ENCODE measurements around the gene HSFX1.
"Not testable (repeated sequence)": the region's sequence is repeated elsewhere in the genome, so short reads cannot be mapped to it uniquely, and the experiment has no call there.

Gene HSFX1, protein sequence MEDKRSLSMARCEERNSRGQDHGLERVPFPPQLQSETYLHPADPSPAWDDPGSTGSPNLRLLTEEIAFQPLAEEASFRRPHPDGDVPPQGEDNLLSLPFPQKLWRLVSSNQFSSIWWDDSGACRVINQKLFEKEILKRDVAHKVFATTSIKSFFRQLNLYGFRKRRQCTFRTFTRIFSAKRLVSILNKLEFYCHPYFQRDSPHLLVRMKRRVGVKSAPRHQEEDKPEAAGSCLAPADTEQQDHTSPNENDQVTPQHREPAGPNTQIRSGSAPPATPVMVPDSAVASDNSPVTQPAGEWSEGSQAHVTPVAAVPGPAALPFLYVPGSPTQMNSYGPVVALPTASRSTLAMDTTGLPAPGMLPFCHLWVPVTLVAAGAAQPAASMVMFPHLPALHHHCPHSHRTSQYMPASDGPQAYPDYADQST

DNA sequence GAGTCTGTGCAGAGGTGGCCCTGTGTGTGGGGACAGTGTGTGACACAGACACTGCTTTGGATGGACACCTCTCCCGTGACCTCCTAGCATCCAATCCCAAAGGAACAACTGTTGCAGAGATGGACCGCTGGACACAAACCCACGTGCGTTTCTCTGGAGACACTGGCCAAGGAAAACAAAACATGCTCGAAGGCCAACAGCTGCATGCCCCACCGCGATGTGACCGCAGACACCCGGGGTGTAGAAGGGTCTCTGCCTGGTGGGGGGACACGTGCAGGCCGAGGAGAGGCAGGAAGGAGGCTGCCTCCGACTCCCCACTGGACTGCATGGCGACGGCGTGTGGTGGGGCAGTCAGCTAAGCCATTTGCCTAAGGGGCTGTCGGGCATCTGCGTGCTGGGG lies at the start of gene HSFX1:
Gene HSFX1 (plus strand): TSS at position 301 of the 400 bp plus-strand sequence. CDS start 614 bp downstream, outside the sequence.
- DNase-seq = not testable (repeated sequence)

DNA sequence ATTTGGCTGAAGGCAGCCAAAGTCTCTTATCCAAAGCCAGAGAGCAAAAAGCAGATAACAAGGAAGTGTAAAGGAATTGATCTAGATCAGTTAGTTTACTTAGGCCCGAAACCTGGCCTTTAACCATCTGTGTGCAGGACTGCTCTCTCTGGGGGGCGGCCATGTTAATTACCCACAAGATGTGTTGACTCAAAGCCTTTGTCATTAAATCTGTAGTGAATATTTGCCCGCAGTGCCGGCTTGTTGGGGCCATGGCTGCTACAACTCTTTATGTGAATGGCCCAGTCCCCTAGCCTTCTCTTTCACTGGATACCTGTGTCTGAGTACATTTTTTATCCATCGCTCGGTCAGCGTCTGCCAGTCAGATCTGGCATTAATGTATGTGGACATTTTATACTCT lies 46.6 kb upstream of the HSFX1 start:
- not testable (repeated sequence) for DNase-seq

DNA sequence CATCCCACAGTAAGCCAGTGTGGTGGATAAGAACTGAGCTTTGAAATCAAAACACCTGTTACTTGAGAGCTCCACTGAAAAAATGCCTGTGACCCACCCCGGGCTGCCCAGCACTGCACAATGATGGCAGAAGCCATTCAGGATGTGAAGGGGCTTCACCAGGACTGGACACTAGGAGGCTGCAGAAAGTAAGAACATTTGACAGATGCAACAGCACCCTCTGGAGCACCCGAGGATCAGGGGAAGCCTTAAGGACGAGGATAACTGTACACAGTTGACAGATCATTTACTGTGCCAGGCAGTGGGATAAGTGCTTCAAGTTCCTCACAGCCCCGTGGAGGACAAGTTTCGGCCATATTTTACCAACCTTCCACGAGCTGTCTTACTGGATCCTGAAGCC lies 31.6 kb upstream of the HSFX1 start:
- DNase-seq = not testable (repeated sequence)

DNA sequence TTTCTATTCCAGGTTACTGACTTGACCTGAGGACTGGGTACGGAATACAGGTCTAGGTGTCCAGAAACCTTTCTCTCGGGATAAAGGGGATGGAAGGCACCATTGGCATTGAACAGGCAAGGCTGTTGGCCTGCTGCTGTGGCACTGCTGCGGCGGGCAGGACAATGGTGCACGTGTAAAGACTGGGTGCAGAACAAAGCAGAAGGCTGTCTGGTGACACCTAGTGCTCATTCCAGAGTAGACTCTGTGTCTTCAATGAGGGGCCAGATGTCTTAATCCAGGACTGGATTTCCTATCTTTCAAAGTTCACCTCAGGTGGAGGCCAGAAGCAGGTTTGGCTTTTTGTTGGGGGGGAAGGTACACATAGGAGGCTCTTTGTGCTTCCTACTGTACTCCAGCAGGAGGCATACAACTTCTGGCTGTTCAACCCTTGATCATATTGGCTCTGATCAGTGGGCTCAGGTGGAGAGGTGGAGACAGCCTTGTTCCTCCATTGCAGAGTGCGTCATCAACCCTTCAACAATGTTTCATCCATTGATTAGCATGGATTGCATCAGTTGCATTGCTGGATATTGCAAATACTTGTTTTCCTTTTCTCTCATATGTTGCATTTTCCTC lies 27.4 kb upstream of the HSFX1 start:
- DNase-seq = not testable (repeated sequence)

DNA sequence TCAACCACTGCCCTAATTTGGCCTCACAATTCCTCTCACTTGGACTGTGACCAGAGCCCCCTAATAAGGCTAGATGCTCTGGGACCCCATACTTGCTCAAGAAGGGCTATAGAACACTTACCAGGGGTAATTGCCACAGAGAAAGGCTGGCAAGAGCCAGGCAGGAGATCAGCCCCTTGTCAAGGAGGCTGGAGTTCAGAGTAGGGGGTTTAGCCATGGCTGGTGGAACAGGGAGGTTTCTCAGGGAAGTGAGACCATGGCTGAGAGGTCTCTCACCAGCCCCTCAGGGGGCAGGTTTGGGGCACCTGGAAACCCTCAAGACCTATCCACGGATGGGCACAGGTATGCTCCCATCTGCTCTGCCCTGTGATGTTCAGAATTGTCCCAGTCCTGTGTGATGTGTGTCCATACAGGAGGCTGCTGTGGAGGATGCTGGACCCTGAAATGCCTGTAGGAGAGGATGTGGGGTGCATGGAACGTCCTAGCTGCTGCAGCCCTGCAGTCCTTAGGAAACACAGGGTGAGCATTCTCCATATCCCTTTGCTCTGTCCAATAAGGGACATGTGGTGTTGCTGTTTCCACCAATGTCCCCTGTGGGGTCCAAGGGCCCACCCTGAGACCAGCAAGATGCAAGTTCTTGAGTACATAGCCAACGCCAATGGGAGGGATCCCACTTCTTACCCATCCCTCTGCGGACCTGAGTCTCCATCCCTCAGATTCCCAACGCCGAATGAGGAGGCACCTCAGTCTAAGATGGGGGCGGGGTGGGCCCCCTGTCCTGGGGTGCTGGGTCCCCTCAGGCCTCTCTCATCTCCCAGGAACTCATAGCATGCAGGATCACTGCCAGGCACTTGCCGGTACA lies 16.4 kb upstream of the HSFX1 start:
- DNase-seq = no peak

DNA sequence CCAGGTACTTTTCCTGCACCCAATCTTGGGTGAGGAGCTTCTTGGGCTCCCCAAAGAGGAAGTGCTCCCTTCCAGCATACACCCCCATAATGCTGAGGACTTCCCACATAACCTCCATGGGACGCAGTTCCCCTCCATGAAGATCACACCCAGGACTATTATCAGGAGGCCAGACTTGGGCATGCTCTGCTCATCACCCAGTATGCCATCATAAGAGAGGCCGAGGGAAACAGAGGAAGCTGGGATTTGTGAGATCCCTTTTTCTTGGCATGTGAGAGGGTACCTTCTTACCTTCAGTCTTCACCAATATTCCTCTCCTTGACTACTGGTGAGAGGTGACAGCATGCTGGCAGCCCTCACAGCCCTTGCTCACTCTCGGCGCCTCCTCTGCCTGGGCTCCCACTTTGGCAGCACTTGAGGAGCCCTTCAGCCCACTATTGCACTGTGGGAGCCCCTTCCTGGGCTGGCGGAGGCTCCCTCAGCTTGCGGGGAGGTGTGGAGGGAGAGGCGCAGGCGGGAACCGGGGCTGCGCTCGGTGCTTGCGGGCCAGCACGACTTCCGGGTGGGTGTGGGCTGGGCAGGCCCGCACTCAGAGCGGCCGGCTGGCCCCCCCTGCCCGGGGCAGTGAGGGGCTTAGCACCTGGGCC lies 15.7 kb upstream of the HSFX1 start:
- DNase-seq = no peak

DNA sequence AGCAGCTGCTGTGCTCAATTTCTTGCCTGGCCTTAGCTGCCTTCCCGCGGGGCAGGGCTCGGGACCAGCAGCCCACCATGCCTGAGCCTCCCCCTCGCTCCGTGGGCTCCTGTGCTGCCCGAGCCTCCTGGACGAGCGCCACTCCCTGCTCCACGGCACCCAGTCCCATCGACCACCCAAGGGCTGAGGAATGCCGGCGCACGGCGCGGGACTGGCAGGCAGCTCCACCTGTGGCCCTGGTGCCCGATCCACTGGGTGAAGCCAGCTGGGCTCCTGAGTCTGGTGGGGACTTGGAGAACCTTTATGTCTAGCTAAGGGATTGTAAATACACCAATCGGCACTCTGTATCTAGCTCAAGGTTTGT lies 15.2 kb upstream of the HSFX1 start:
- not testable (repeated sequence) for DNase-seq

DNA sequence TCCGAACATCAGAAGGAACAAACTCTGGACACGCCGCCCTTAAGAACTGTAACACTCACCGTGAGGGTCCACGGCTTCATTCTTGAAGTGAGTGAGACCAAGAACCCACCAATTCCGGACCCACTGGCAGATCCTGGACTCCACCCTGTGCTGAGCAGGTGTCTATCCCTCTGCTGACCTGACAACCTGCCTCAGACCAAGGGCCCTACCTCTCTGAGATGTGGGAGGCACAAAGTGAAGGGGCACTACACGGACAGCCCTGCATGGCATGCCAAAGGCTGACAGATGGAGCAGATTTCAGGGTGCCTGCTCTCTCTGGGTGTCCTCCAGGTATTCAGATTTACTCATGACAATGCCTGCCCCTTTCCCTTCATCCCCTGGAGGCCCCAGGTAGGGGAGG lies 14.0 kb upstream of the HSFX1 start:
- no peak for DNase-seq

DNA sequence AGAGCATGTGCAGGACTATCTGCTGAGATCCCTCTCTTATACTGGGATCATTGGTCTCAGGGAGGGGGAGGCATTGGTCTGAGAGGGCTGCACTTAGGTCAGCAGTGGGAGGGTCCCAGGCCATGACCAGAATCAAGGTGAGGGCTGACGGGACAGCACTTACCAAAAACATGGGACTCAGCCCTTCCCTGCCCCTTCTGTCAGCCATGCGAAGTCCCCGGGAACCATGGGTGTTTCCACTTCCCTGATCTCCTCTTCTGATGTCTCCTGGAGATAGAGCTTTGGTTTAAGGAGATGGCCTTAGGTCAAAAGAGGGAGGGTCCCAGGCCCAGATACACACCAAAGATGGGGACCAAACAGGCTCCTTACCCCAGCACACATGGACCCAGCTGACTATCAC lies 12.9 kb upstream of the HSFX1 start:
- no peak for DNase-seq

DNA sequence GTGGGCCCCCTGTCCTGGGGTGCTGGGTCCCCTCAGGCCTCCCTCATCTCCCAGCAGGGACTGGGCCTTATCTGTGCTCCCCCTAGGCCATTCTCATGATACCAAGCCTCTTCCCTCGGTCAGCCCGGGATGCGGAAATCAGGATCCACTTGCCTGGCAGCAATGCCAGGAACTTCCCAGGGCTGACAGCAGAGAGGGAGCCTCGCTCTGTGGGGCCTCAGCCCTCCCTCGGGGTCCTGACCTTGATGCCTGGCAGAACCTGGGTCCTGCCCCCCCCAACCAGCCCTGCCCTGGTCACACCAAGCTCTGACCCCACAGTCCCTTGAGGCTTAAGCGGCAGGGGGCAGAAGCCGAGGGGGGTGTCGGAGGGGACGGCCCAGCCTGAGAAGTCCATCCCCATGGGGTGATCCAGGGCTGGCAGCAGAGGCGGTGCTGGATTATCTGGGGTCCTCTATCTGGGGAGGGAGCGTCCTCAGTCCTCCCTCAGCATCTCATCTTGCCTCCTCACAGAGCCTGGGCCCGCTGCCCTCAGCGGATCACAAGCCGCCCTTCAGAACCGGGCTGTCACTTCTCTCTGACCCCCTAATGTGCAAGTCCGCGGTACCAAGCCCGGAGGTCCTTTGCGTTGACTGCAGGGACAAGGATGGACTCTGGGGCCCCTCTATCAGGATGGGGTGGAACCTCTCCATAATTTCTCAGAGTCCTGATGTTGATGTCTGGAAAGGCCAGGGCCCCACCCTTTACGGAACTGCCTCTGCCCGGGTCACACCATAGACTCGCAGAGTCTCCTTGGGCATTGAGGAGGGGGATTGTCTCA lies 11.8 kb upstream of the HSFX1 start:
- DNase-seq = not testable (repeated sequence)

DNA sequence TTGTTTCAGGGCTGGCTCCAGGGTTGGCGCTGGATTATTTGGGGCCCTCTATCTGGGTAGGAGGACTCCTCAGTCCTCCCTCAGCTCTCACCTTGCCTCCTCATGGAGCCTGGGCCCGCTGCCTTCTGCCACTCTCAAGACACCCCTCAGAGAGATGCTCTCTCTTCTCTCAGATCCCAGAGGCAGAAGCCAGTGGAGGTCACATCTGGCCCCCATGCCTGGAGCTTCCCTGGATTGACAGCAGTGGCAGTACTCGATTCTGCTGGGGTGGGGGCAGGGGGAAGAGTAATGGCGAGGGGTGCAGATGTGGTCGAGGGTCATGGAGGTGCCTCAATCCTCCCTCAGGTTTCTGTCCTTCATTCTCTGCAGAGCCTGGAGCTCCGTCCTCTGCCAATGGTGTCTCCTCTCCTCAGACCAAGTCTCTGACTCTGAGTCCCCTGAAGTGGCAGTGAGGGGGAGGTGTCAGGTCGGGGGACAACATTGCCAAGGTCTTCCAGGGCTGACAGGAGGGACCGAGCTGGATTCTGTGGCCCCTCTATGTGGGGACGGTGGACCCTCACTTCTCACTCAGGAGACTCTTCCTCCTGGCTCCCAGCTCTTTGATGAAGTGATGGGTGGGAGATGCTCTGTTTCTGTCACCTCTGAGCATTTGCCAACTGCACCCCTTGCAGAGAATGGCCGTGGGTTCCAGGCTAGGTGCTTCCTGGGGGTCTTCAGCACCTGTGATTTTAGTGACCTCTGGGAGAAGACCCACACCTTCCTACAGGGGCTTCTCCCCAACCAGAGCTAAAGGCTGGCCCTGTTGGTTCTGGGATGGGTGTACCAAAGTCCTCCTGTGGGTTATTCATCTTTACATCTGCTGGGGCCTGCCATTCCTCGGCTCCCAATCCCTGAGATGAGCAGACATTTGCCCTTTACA lies 10.9 kb upstream of the HSFX1 start:
- DNase-seq = no peak

DNA sequence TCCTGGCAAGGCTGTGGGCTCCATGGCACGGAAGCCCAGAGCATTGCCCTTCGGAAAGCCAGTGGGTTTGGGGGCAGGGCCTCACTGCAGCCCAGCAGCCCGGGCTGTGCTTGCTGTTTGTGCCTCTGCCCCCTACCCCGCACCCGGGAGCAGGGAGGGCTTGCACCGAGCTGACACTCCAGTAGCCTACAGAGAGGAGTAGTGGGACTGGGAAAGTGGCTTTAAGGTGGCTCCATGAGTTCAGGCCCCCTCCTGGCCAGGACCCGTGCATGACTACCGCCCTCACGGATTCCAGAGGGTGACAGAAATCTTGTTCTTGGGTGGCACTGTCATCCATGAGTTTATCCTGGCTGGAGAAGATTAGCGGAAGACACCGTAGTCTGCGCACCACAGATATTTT lies 3.5 kb upstream of the HSFX1 start:
- DNase-seq = not testable (repeated sequence)

DNA sequence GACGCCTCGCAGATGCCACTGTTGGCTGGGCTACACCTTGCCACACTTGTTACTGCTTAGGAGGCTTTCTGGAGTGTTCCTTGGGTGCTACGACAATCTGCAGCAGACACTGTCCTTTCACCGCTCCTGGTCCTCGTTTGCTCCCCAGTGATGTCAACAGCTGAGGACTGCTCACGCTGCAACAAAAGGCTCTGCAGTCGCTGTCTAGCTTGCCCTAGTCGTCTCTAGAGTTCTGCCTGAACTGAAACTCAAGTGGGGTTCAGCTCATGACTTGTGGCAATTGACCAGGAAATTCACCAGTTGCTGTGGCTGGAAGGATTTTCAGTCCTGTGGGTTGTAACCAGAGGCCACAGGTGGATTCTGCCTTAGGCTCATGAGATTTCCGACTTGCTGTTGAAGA lies 842 bp upstream of the HSFX1 start:
- not testable (repeated sequence) for DNase-seq

DNA sequence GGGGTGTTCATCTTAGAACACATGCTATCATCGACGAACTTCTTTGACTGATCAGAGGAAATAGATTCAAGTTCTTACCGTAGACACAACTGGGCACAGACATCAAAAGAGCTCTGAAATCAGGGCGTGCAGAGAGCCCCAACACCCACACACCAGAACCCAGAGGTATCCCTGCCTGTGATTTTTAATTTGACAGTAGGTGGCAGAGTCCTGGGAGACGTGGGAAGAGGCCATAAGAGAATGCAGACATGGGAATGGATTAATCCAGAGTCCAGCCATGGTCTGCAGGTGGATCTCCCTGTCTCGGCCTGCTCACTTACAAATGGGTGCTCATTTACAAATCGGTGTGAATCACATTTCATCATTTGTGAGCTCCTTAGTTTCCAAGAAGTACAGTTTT lies 4.1 kb downstream of the HSFX1 start:
- DNase-seq = not testable (repeated sequence)

DNA sequence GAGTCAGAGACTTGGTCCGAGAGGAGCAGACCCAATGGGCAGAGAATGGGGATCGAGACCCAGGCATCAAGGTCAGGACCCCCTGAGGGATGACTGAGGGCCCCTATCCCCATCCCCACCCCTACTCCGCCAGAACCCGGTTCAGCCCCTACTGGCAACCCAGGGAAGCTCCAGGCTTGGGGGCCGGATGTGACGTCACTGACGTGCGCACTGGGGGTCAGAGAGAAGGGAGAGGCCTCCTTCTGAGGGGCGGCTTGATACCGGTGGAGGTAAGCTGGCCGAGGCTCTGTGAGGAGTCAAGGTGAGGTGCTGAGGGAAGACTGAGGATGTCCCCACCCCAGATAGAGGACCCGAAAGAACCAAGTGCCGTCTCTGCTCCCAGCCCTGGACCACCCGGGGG lies 7.9 kb downstream of the HSFX1 start, which contains the start of gene MAGEA9:
Gene MAGEA9 (plus strand): TSS at position 204 of the 400 bp plus-strand sequence. CDS start 4,281 bp downstream, outside the sequence.
- not testable (repeated sequence) for DNase-seq

DNA sequence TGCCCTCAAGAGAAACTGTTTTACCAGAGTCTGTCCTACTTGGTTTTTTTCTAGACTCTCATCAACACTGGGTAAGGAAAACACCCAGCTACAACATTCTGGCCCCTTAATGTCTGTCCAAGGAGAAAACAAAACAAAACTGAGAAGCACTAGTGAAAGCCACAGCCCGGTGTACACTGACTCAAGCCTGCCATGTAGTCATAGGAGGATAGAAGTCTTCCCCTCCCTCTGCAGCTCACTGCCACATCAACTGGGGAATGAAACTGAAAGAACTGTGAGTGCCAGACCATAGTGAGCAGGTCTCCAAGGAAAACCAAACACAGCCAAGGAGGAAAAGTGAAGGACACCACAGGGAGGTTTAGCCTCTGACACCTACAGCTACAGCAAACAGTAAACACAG lies 21.7 kb downstream of the HSFX1 start:
- DNase-seq = not testable (repeated sequence)

DNA sequence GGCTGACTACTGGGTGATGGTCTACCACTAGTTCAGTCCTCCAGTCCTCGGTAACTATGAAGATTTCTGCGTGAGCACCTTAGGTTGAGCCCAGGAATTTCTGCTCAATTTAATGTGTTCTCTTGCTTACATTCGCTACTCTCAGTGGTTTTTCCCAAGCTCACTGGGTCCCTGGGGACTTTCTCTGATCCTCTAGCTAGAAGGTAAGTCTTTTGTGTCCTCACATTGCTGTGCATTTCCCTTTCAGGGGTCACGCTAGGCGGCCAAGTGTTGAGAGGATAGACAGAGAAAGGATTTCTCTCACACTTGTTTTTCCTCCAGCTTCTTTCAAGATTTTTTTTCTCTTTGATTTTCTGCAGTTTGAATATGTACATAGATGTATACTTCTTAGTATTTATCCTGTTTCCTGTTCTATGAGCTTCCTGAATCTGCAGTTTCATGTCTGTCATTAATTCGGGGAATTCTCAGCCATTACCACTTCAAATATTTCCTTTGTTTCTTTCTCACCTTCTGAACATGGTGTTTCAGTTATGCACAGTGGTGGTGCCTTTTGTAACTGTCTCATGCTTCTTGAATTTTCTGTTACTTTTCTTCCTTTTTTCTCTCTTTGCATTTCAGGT lies 25.3 kb downstream of the HSFX1 start:
- DNase-seq = no peak

DNA sequence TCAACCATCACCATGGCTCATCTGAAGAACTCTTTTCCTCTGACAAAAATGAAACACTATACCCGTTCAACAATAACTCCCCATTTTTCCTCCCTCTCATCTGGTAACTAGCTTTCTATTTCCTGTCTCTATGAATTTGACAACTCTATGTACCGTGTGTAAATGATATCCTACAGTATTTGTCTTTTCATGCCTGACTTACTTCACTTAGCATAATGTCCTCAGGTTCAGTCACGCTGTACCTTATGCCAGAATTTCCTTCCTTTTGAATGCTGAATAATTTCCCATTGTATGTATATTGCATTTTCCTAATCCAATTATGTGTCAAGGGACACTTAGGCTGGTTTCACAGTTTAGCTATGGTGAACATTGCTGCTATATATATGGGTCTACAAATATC lies 26.1 kb downstream of the HSFX1 start:
- no peak for DNase-seq

DNA sequence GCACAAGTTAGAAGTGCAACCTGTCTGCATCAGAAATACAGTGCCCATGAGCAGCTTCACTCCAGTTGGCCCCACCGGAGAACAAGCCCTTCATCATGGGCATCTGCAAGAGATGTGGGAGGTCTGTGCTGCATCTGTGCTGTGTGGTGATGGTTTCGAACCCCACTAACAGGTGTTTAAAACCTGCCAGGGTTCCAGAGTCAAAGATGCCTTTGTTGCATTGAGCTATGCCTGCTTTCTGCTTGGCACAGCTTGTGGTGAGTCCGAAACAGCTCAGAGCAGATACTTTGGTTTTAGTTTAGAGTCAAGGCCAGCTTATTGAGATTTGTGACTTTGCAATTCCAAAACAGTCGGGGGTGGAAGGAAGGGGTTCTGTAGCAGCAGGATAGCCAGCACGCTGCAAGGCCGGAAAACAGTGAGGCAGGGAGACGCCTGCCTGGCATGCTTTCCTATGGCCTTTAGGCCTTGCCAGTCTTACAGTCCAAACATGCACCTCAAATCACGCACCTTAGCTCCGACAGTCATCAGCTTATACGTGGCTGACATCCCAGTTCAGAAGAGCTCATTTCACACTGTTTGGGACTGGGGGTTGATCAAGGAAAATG lies 29.7 kb downstream of the HSFX1 start:
- DNase-seq = no peak

DNA sequence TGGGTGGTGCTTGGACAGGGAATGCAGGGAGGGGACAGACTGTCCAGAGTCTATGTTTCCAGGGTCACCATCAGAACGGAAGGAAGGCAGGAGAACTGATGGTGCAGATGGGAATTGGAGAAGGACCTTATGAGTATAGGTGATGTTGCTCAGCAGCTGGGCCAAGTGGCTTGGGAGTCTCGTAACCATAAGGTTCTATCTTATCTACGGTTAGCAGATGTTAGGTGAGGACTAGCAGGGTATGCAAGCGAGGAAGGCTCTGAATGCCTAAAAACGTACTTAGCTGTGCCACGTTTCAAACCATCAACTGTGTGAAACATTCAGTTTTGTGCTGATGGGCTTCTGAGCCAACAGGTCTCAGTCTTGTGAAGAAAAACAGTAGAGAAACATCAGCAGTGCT lies 30.2 kb downstream of the HSFX1 start:
- DNase-seq = no peak
